GM18951 (cell line): ENCODE results near the gene MYO16.

ENCODE experiments used
- POLR2A ChIP-seq: IDR thresholded peaks from 4 replicates; pipeline ENCODE4 v1.6.1; 2011; ENCODE audit warnings: mild to moderate bottlenecking; ENCODE audit not compliant: insufficient read length, insufficient read depth; ENCODE audit errors: extremely low read depth
- in situ Hi-C: fragments of 300-500 bp; cut with MboI; formaldehyde crosslinking; loops from one replicate; pipeline ENCODE4 v1.12.0; 2022; ENCODE audit warnings: low sequenced_read_pairs, mixed read lengths, inconsistent platforms; ENCODE audit not compliant: unreplicated experiment

The MYO16 gene

DNA sequence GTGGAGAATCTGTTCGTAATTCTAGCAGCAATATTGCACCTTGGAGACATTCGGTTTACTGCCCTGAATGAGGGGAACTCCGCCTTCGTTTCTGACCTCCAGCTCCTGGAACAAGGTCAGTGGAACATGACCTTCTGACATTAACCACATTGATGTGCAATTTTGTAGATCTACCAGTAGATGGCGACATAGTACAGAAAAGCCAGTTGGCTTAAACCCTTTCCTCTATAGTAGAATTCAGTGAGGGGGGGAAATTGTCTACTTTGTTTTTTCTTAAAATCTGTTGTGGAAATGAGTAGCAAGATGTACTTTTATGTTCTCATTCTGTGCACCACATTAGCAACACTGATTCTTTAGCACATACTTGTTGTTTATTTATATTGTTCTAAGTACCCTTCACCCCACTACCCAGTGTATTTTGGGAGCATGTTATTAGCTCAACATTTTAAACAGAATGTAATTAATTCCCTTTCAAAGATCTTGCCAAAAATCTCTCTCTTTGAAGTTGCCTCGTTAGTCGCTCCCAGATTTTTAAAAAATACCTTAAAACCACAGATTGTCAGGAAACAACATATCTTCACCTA, 332.2 kb downstream of the MYO16 start:
- in situ Hi-C loops = loop anchor here (25.0 kb wide), 1 partner anchor 1151 kb away; no protein-coding TSS in a partner anchor
- TF ChIP-seq POLR2A = no peak

DNA sequence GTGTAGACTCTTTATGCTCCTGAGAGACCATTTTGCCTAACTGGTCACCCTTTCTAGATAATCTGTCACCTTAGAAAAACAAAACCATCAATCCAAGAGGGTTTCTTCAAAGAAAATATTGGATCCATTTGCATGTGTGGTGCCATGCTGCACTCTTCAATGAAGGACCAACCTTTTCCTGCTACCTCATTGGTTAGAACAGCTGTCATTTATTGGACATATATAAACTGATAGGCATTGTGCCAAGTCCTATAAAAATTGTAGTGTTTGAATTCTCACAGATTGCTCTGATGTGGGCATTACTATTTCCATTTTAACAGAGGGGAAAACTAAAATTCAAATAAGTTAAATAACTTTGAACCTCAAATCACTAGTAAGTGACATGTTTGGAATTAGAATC, 333.2 kb downstream of the MYO16 start:
- in situ Hi-C loops = loop anchor here (25.0 kb wide), 1 partner anchor 1150 kb away; no protein-coding TSS in a partner anchor
- TF ChIP-seq POLR2A = no peak

DNA sequence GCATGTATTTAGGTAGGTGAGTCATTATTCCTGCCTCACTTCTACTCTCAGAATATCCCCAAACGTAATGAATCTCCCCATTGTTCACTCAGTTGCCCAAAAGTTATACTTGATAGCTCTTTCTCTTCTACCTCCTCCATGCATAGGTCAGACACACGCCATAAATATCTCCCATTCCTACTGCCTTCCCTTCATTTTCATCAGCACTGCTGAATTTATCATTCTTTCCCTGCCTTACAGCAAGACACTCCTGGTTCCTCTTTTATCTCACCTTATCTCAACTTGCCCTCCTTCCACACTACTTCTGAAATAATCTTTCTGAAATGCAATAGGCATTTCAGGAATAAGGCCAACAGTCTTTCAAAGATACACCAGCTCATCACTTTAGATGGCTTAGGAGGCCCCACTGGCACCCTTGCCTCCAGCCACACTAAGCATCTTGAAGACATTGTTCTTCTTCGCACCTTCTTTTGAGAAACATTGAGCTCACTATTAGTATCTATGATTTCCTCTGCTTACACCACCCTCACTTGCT, 333.9 kb downstream of the MYO16 start:
- no peak for TF ChIP-seq POLR2A
- in situ Hi-C loops = loop anchor here (25.0 kb wide), 1 partner anchor 1149 kb away; no protein-coding TSS in a partner anchor

GRCh38 chr13:108963846-108964600, 334.6 kb downstream of the MYO16 start:
- no peak for TF ChIP-seq POLR2A
- in situ Hi-C loops = loop anchor here (25.0 kb wide), 1 partner anchor 1148 kb away; no protein-coding TSS in a partner anchor

DNA sequence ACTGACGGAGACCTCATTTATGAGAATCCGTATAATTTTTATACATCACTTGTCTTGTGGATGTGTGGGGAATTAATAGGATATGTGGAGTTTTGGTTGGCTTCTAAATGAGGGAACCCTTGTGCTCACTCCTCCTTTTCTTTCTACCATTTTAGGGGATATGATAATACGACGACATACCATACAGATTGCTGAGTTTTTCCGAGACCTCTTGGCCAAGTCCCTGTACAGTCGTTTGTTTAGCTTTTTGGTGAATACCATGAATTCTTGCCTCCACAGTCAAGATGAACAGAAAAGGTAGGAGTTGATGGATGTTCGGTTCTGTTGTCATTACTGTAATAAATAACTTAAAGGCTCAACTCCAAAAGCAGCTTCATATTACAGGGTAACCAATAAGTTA, 335.2 kb downstream of the MYO16 start:
- in situ Hi-C loops = loop anchor here (25.0 kb wide), 1 partner anchor 1148 kb away; no protein-coding TSS in a partner anchor
- TF ChIP-seq POLR2A = no peak

- in situ Hi-C loops = loop anchor here (25.0 kb wide), 1 partner anchor 1145 kb away; no protein-coding TSS in a partner anchor
- no peak for TF ChIP-seq POLR2A
Measured at GRCh38 chr13:108967371-108967770, 338.0 kb downstream of the MYO16 start.

GRCh38 chr13:108968566-108968965, 339.2 kb downstream of the MYO16 start:
- in situ Hi-C loops = loop anchor here (25.0 kb wide), 1 partner anchor 1144 kb away; no protein-coding TSS in a partner anchor
- no peak for TF ChIP-seq POLR2A

DNA sequence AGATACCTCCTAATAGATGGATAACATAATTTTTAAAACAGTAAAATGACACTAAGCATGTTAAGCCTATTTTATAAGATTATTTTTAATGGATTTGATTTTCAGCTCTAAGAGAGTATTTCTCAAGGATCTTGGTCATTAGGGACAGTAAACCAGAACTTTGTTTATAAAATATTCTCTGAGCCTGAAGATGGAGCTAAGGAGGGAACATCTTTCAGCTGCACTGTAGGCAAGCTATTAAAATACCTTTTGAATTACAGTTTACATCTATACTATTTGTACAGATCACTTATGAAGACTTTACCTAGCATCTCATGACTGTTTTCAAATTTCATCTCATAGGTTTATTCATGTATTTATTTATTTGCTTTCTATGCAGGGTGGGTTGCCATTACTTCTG, 345.3 kb downstream of the MYO16 start:
- TF ChIP-seq POLR2A = no peak
- in situ Hi-C loops = loop anchor here (25.0 kb wide), 1 partner anchor 1138 kb away; no protein-coding TSS in a partner anchor

- in situ Hi-C loops = no loop called here
- TF ChIP-seq POLR2A = no peak
Measured at GRCh38 chr13:108980237-108980636, 350.8 kb downstream of the MYO16 start.

GRCh38 chr13:108981407-108981806, 352.0 kb downstream of the MYO16 start:
- TF ChIP-seq POLR2A = no peak
- in situ Hi-C loops = no loop called here

DNA sequence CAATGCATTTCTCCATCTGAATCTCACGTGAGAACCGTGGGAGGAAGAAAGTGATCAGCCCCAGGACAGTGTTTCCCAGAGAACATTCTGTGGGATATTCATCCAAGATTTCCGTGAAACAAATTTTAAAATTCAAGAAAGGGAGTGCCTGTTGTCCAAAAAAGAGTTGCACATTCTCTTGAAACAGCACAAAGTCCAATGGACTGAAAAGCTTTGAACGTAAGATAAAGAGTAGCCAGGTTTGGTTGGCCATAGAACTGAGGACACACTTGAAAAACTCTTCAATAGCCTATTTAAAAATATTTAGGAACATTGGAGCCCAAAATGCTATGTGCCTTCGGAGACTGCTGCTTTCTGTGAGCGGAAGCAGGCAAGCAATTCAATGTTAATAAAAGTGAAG, 353.9 kb downstream of the MYO16 start:
- in situ Hi-C loops = no loop called here
- TF ChIP-seq POLR2A = no peak

- TF ChIP-seq POLR2A = no peak
- in situ Hi-C loops = no loop called here
Measured at GRCh38 chr13:108984251-108984920, 355.0 kb downstream of the MYO16 start.

GRCh38 chr13:108985166-108985565, 355.8 kb downstream of the MYO16 start:
- in situ Hi-C loops = no loop called here
- TF ChIP-seq POLR2A = no peak
